PFSK-1 (cell line): ENCODE measurements around the gene BRI3.

ENCODE experiments used
- FOXP2 ChIP-seq: optimal IDR thresholded peaks from 2 replicates; pipeline ENCODE3; 2011; ENCODE audit warnings: borderline replicate concordance, control low read depth, inconsistent platforms; ENCODE audit not compliant: insufficient read depth; ENCODE audit errors: extremely low read length, extremely low read depth
- POLR2AphosphoS5 ChIP-seq: IDR thresholded peaks from 2 replicates; pipeline ENCODE4 v1.6.1; 2012; ENCODE audit warnings: low read depth, mild to moderate bottlenecking, control low read depth, low read length, moderate library complexity
- SIN3A ChIP-seq: IDR thresholded peaks from 2 replicates; pipeline ENCODE4 v1.6.1; 2012; ENCODE audit warnings: mild to moderate bottlenecking, low read length, moderate library complexity, borderline replicate concordance; ENCODE audit not compliant: insufficient read depth
- TAF1 ChIP-seq: IDR thresholded peaks from 2 replicates; pipeline ENCODE4 v1.6.1; 2012; ENCODE audit warnings: low read length, control low read depth, borderline replicate concordance; ENCODE audit not compliant: insufficient read depth
- TF ChIP-seq, protein P1 (sequence below), 2 experiments: IDR thresholded peaks; 2 replicates each; pipeline versions ENCODE4 v1.6.1 to v1.8.0; 2011 to 2012; ENCODE audit warnings: low read depth in 2 of 2, low read length in 2 of 2, control low read depth in 1 of 2, inconsistent platforms in 1 of 2, mild to moderate bottlenecking in 1 of 2, moderate library complexity in 1 of 2; ENCODE audit not compliant: insufficient read depth in 1 of 2

DNA sequence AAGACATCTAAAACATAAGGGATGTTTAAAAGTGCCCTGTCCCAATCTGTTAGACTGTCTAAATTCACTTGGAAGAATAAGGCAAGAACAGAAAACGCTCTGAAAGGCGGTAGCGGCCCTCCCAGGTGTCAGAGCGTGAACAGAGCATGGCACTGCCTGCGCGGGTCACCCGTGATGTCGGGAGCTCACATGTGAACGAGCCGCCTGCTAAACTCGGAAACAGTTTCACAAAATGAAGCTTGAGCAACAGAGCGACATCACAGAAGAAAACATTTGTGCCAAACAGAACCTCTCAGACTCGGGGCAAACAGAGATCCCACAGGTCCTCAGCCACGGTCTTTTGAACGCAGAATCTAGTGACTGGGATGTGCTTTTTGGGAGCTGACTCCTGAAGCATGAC lies 12.8 kb downstream of the BRI3 start:
- TF ChIP-seq POLR2AphosphoS5 (no peak), SIN3A (no peak), TAF1 (no peak), FOXP2 (no peak)
- TF ChIP-seq, protein P1, sequence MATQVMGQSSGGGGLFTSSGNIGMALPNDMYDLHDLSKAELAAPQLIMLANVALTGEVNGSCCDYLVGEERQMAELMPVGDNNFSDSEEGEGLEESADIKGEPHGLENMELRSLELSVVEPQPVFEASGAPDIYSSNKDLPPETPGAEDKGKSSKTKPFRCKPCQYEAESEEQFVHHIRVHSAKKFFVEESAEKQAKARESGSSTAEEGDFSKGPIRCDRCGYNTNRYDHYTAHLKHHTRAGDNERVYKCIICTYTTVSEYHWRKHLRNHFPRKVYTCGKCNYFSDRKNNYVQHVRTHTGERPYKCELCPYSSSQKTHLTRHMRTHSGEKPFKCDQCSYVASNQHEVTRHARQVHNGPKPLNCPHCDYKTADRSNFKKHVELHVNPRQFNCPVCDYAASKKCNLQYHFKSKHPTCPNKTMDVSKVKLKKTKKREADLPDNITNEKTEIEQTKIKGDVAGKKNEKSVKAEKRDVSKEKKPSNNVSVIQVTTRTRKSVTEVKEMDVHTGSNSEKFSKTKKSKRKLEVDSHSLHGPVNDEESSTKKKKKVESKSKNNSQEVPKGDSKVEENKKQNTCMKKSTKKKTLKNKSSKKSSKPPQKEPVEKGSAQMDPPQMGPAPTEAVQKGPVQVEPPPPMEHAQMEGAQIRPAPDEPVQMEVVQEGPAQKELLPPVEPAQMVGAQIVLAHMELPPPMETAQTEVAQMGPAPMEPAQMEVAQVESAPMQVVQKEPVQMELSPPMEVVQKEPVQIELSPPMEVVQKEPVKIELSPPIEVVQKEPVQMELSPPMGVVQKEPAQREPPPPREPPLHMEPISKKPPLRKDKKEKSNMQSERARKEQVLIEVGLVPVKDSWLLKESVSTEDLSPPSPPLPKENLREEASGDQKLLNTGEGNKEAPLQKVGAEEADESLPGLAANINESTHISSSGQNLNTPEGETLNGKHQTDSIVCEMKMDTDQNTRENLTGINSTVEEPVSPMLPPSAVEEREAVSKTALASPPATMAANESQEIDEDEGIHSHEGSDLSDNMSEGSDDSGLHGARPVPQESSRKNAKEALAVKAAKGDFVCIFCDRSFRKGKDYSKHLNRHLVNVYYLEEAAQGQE (IDR thresholded peaks at IDR 0.05; ENCODE audit: insufficient read depth in 1 of 2, low read depth in 2 of 2, low read length in 2 of 2) = no peak
